SU-DHL-6 (cell line): ENCODE measurements around the gene SLC4A5.

Source experiments
- CTCF ChIP-seq: fragments of 200-600 bp; sonication (generic); IDR thresholded peaks from one replicate; pipeline ENCODE4 v1.5.1; 2017; ENCODE audit warnings: antibody characterized with exemption, mild to moderate bottlenecking, low read length, moderate library complexity; ENCODE audit not compliant: insufficient read depth, poor library complexity, severe bottlenecking
- EZH2phosphoT487 ChIP-seq: fragments of 200-600 bp; sonication (generic), shearing (Covaris generic); conservative IDR thresholded peaks from 2 replicates; pipeline ENCODE4 v1.6.1; 2018; ENCODE audit warnings: mild to moderate bottlenecking, antibody characterized with exemption, low read length, moderate library complexity, mixed read lengths

- TF ChIP-seq CTCF (no peak), EZH2phosphoT487 (no peak)
Measured at GRCh38 chr2:74379851-74380789, 36.9 kb upstream of the SLC4A5 start, which contains the start of gene DCTN1.
